ENCODE results near the gene YWHAE.

GRCh38 chr17:1416414-1416813 is 16.4 kb upstream of the YWHAE start:
- TF ChIP-seq POLR2AphosphoS5 (IDR thresholded peaks at IDR 0.05; ENCODE audit: low read depth, low read length) (no peak; the same call in 1 of the 2 replicates), TAF1 (IDR thresholded peaks at IDR 0.05; ENCODE audit: borderline replicate concordance, insufficient read depth, low read length) (no peak), FOXP2 (optimal IDR thresholded peaks at IDR 0.05; ENCODE audit: borderline replicate concordance, extremely low read depth, extremely low read length, insufficient read depth) (no peak)

Data from PFSK-1 (cell line).